Stimulated activated CD4-positive, alpha-beta T cell treated with anti-CD3 and anti-CD28 coated beads, Interleukin-12 subunit alpha, Interleukin-12 subunit beta, amount 100 ng/mL, for 24 hours (primary cell): ENCODE results near the gene SCO1.
"Not testable (repeated sequence)": the region's sequence is repeated elsewhere in the genome, so short reads cannot be mapped to it uniquely, and the experiment has no call there.

Source experiments
- DNase-seq, 2 experiments: peaks; one replicate each; pipeline ENCODE4 v3.0.0-alpha.2; 2020; ENCODE audit warnings: low read depth in 2 of 2

SCO1 gene

DNA sequence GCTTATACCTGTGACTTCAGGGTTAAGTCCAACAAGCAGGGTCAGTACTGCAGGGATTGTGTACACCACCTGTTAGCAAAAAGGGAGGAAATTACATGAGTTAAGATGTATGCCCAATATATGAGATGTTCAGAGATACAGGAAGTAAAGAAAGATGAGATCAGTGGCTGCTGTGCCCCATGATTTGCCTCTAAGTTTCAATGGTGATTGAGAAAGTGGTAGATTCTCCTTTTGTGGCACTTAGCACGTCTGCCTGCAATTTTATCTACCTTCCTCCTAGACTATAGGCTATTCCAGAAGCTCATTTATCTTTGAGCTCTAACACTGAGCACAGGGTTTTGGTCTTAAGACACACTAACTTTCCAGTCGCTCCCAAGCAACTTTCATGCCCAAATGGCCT lies 28.9 kb upstream of the SCO1 start:
- no peak for DNase-seq

DNA sequence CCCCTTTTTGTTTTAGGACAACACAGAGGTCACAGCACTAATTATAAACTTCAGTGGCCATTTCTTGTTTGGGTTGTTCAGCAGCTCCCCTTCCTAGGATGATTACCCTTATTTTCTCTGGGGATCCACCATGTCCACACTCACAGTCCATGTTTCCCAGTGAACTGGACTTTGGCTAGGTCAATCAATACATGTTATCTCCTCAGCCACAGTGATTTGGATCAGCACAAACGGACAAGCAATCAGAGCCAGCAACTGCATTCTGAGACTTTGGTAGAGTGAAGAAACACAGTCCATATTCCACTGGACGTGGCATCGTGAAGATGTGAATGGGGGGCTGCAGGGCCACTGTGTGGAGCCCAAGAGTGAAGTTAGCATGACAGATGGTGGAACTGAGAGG lies 27.9 kb upstream of the SCO1 start:
- no peak for DNase-seq

DNA sequence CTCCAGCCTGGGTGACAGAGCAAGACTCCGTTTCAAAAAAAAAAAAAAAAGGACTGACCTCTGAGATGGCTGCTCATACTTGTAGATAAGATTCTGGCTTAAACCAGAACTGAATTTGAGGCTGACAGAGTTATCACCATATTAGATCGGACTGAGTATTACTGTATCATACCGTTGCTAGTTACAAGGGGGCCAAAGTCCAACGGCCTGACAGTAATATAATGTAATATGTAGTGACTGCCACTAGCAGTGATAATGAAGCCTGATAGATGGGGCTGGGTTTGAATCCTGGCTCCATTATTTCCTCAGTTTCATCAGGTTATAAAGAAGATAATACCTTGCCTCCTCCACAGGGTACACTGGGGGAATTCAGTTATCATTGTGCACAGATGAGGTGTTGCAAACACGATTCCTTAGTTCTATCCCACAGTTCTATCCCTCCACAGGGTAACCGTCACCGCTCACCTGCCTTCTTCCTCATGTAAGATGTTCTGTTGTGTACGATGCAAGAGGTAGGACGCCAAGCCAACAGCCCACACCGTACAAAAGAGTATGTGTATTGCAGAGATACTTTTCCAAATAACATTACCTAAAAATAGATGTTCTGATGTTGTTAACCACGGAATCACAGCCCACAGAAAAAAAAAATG lies 27.3 kb upstream of the SCO1 start:
- DNase-seq, result no peak

DNA sequence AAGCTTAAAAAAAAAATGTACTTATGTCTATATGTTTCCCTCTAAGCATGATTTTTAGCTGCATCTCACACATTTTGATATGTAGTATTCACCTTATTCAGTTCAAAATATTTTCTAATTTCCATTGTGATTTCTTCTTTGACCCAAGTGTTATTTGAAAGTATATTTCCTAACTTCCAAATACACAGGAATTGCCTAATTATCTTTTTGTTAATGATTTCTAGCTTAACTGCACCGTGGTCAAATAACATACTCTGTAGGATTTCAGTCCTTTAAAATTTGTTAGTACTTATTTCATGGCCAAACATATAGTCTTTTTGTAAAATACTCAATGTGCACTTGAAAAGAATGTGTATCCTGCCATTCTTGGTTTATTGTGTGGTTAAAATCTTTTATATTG lies 21.2 kb upstream of the SCO1 start:
- no peak for DNase-seq

DNA sequence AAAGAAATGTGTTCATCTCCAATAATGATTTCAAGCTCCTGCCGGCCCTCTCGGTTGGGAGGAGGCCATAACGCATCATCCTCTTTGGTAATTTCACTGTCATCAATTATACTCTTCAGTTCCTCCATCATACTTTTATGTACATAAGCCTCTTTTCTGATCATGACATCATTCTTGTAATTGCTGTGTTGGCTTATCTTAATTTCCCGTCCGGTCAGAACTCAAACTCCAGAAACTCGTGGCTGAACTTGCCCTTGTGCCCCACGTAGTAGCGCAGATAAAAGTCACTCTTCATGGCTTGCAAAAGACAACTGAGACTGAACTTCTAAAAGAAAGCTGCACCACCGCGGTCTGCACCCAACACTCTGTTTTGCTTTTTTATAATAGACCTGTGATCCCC lies 18.9 kb upstream of the SCO1 start:
- DNase-seq, result no peak

DNA sequence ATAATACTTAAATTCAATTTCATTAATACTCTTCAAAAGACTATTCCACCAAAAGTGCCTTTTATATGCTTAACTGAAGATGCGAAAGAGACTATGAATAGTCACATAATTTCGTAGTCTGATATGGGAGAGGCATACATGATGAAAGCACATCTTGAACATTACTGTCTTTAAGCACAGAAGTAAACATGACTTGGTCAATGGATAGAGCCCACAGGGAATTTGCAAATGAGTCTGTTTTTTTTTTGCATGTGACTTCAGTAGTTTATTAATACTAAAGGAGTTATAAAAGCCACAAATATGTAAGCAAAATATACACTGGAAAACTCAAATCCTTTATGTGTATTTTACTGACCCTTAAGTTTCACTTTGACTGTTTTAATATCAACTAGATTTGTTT lies 16.0 kb upstream of the SCO1 start:
- no peak for DNase-seq

DNA sequence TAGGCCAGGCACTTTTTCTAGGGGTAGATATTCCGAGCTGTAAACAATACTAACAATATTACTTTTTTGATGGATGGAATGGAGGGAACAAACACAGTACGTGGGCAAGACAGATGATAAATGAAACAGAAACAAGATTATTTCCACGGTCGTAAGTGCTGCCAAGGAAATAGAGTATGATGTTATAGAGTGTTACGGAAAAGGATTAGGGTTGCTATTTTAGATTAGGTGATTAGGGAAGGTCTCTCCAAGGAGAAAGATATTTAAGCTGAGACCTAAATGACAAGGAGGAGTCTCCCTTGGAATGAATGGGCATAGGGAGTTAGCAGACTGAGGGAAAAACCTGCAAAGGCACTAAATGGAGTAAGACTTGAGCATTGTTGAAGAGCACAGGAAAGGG lies 8.4 kb upstream of the SCO1 start:
- no peak for DNase-seq

DNA sequence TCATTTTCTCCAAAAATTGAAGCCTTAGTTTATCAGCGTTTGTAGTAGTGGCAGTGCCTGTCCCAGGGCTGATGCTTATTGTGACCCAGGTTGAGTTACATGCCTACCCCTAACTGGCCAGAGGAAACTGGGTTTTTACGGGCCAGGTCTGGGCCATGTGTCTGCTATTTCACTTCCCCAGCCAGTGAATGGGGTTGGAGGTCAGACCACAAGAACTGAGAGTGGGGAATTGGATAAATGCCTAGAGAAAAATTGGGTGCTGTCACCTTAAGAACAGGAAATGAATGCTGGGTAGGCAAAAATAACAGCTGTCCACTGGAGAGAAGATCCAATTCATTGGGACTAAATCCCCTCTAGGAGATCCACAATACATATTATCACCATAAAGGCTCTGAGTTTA lies 5.2 kb upstream of the SCO1 start:
- DNase-seq, result no peak

DNA sequence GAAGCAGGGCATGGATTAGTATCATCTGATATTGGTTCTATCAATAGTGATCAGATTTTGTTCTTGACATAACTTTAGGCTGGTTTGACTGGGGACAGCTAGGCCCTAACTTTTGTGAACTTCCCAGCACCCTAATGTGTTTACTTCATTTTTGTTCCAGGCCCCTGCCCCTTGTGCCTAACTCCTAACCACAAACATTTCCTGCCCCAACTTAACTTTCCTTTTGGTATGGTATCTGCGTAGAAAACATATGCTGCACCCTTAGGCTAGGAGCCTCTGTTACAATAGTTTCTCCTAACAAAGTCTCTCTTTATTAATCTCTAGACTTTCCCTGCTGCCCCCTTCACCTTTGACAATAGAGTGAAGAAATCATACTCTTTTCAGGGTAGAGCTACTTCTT lies 2.5 kb upstream of the SCO1 start:
- no peak for DNase-seq

DNA sequence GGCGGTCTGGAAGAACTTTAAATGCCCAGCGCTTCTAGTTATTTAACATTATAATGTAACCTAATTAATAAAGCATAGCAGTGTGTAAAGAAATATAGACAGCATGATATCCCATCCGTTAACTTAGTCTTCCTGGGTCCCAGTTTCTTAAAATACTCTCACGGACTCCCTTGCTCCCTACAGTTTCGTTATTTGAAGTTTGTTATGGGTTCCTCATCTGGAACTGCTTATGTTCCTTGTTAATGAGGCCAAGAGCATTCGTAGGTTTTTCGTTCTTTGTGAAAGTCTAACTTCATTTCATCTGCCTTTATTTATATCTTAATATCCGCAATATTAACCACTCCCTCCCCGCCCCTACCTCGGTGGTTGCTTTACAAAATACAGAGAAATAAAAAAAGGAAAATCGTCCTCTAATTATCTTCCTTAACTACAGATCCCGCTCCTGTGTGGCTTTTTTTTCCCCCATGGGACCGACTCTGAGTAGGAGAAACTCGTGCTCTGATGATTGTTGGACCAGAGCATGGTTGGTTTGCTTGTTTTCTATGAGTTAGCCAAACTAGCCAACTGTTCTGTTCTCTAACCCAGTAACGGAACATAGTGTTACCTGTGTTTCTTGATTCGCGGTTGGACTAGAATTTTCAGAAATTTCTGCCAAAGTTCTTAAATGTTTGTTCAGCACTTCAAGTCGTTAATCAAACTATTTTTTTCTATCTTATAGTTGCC lies 924 bp upstream of the SCO1 start:
- no peak for DNase-seq

DNA sequence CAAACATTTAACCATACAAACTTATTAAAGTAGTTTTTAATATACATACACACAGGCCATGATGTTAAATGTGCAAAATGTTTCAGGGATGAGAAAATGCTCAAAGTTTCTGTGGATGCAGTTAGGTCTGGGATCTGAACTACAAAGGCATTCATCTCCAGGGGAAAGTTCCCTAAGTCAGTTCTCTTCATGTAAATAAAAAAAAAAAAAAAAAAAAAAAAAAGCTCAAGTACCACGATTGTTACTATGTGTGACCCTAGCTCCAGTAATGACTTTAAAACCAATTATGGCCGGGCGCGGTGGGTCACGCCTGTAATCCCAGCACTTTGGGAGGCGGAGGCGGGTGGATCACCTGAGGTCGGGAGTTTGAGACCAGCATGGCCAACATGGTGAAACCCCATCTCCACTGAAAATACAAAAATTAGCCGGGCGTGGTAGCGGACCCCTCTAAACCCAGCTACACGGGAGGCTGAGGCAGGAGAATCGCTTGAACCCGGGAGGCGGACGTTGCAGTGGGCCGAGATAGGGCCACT lies 1.4 kb downstream of the SCO1 start:
- not testable (repeated sequence) for DNase-seq

DNA sequence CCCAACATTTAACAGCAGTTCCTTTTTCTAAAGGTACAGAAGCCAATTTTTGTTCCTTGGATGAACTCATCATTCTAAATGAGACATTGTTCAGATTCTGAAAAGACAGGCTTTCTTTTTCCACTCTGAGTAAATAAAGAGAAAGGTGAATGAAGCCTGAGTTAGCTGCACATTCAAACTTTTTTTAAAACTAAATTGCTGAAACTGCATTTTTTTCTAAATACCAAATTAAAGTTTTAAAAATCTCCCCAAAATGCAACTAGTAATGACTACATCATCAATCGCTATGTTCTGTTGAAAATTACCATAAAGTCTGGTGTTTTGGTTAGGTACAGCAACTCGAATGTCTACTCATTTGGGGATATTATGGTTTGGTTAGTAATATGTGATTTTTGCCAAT lies 9.8 kb downstream of the SCO1 start:
- DNase-seq, result no peak

DNA sequence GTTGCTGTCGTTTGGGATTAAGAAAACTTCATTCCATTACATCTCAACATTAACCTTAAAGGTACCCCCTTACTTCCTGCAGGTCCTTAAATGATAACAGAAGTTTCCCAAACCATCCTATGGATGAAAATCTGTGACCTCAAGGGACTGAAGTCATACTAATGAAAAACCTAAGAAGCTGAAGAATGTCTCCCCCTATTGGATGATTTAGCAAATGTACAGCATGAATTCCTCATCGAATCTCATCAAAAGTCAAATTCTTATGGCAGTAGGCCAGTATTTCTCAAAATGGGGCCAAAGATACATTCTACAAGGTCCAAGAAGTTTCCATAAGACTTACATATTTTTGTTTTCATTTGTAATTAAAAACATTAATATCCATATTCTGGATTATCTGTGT lies 13.5 kb downstream of the SCO1 start:
- DNase-seq, result no peak

DNA sequence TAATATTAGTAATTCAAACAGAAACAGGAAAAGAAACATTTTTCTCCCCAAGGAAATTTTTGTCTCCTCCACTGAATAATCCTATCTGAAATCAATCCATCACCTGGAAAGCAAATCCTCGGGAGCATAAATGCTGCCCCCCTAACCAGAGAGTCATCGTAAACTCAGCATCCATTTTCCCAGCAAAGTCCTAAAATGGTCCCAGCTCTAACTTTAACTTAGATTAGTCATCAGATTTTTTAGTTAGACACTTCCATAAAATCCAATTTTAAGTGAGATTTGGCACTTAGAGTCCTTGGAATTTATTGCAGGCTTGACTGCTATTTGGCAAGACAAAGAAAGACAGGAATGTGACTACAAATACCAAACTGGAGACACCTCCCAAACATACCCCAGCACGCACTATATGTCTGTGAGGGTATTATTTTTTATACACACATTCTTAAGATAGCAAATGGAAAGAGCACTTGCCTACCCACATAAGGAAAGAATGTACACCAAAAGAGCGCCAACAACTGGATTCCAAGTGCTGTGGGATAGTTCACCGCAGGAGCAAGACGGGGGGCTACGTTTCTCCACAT lies 15.4 kb downstream of the SCO1 start:
- DNase-seq, result no peak

DNA sequence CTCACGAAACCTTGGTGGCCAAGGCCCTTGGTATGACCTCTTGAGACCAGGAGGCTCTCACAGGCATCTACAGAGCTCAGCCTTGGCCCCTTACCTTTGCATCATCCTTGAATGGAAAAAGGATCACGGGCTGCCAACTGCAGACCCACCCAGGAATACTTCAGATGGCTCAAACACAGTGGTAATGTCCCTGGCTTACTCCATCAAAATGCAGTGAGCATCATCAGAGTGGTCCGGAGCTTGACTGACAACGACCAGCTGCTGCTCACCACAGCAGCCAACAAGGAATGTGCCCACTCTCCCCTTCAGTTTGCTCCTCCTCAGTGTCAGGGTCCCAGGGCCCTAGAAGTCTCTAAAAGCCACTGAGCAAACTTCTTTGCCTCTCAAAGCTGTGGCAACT lies 22.6 kb downstream of the SCO1 start:
- no peak for DNase-seq

DNA sequence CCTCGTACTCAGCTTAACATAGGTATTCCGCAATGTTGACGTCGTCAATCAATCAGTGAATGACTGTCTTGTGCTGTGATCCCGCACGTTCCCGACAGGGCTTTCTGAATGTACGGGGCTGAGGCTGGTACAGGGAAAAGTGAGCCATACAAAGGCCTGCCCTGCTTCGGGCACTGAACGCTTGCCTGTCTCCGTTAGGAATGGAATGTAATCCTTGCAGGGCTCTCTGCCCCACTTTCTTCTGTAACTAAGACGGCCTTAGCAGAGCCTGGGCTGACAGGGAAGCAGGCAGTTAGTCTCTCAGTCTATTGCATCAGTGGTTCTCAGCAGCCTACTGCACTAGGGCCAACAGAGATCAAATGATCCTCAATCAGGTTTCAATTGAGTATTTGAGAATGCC lies 24.0 kb downstream of the SCO1 start:
- no peak for DNase-seq

DNA sequence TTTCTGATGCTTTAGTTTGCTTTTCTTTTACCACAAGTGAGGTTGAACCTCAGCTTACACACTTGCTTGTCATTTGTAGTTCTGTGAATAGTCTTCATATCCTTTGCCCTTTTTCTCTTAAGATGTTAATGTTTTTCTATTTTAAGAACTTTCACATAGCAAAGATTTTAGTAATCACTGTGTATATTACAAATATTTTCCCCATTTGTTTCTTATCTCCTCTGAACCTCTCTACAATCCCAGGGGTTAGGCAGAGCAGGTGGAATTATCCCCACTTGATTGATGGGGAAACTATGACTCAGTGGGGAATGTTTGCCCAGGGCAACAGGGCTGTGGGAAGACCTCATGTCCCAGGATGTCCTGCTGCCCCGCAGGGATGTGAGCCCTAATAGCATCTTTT lies 28.6 kb downstream of the SCO1 start:
- no peak for DNase-seq

DNA sequence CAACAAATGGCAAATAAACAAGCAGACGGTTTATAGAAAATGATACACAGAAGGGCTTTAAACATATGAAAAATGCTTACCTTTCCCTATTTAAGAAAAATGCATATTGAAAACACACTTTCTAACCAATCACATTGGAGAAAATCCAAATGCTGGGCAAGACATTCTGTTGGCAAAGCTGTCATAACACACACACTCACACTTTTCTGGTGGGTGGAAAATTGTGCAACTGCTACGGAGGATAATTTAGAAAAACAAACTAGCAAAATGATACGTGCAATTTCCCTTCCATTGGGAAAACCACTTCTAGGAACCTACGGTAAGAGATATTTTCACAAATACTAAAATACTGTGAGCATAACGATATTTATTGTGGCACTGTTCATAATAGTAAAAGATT lies 30.4 kb downstream of the SCO1 start:
- no peak for DNase-seq

DNA sequence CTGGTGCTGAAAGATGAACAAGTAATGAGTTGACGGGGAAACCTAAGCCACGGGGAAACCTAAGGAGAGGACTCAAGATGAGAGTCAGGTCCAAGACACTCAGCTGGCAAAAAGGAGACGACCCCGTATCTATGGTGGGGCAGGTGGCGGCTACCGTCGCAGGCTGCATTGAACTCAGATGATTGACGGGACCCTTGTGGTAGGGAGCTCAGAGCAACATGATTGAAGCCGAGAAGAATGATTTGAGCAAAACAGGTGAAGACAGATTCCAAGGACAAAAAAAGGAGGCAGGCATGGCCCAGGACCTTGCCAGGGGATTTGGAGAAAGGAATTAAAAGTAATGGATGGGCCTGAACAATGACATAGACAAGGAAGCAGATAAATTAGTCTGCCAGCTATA lies 32.8 kb downstream of the SCO1 start:
- no peak for DNase-seq

DNA sequence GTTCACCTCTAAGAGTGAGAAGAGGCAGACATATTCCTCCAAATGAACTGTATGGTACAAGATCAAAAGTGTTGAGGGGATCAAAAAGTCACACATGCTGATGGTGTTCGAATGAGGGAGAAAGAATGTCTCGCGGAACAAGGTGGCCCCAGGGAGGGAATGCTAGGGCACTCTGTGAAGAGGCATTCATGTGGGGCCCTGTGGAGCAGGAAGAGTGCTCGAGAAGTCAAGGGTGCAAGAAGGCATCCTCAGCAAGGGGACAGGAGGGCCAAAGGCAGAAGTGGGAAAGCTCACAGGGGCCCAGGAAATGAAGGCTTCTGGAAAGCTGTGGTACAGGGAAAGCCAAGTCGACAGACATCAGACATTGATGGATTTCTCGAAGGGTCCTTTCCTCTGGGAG lies 34.1 kb downstream of the SCO1 start:
- DNase-seq, result no peak

DNA sequence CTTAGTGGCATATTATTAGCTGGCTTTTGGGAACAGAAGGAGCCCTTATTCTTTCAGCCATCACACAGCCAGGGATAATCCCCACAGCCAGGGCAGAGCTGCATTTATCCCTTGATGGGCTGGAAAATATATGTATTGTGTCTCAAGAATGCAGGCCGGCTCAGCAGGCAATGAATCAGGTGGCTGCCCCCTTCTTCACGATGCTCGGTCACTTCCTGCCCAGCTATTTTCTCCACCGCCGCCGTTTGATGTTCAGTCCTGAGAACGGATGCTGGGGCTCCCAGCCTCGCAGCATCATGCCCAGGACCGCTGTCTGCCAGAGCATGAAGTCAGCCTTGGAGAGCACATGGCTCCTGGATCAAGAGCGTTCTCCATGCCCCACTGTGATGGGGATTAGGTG lies 35.9 kb downstream of the SCO1 start:
- no peak for DNase-seq

DNA sequence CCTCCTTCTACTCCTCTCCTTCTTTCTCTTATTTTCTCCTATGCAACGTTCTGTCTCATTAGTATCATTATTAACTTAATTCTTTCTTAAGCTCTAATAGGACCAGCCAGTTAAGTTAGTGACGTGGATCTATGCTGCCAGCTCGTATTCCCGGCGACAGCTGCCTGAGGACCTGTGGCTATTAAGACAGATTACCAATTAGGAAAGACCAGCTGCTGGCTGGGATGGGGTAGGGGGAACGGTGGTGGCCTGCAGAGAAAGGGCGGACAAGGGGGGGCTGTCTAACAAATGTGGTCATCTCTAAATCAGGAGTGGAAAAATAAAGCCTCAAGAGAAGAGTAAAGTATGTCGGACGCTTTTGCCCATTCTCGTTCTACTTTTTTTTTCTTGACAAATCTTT lies 39.5 kb downstream of the SCO1 start:
- DNase-seq, result no peak

DNA sequence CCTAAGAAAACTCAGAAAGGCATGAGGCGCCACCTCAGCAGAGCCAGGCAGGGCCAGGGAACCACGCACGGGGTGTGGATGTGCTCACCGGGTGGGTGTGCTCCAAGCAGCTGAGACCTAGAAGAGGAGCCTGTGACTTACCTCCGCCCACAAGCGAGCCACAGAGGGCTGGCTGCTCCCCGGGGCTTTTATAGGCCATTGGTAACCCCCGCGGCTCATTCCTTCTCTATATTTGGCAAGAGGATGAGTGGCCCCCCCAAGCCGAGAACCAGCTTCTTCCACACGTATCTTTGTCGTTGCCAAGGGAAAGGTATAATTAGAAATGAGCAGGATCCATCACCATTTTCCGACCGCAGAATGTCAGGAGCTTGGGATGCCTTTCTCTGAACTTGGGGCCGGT lies 40.2 kb downstream of the SCO1 start, which contains the start of gene MYH3:
Gene MYH3, minus strand, starts transcription at position 162 of the 400 bp plus-strand sequence. CDS start 2,245 bp downstream, outside the sequence.
- no peak for DNase-seq
